Stimulated activated memory B cell treated with anti-CD40 and anti-IgM and Interleukin-4, amounts not matched to agents 10 μg/mL and 1 μg/mL and 100 μg/mL, for 72 hours (primary cell): ENCODE measurements around the gene TCEAL5.
A peak's percentile ranks its signal among the peaks of the same experiment; 100 is the strongest.
"Not testable (repeated sequence)": the region's sequence is repeated elsewhere in the genome, so short reads cannot be mapped to it uniquely, and the experiment has no call there.

Experiments
- ATAC-seq: fragments of 150-1000 bp; cut with Tn5 transposase; 2 replicates; pipeline ENCODE4 v1.10.0; 2021
- H3K27ac Mint-ChIP-seq: one replicate; pipeline ENCODE4 v1.8.0; 2022; ENCODE audit warnings: mild to moderate bottlenecking, mixed read lengths
- H3K27me3 Mint-ChIP-seq: one replicate; pipeline ENCODE4 v1.8.0; 2022; ENCODE audit warnings: mixed read lengths
- H3K36me3 Mint-ChIP-seq: one replicate; pipeline ENCODE4 v1.8.0; 2022; ENCODE audit warnings: mixed read lengths
- H3K4me1 Mint-ChIP-seq: one replicate; pipeline ENCODE4 v1.8.0; 2022; ENCODE audit warnings: mixed read lengths
- H3K4me3 Mint-ChIP-seq: one replicate; pipeline ENCODE4 v1.8.0; 2022; ENCODE audit warnings: mild to moderate bottlenecking, moderate library complexity, mixed read lengths
- H3K9me3 Mint-ChIP-seq: one replicate; pipeline ENCODE4 v1.8.0; 2022; ENCODE audit warnings: mixed read lengths

Gene TCEAL5

GRCh38 chrX:103276581-103277002, at the start of gene TCEAL5:
TSS of gene TCEAL5 (minus strand) at chrX:103276750. CDS start at chrX:103274563, 2,187 bp downstream.
- Mint-ChIP-seq H3K27ac (no peak within 1 kb of the TSS), H3K36me3 (no peaks in the 10 kb centered on the region), H3K4me1 (peaks cover 7% of the 10 kb centered on the region), H3K4me3 (peak within 1 kb of the TSS; percentile 62), H3K9me3 (no peaks in the 10 kb centered on the region), H3K27me3 (peaks cover 45% of the 10 kb centered on the region)
- no peak for ATAC-seq

- Mint-ChIP-seq H3K4me1 (peaks cover 11% of the 10 kb centered on the region), H3K27me3 (no peaks in the 10 kb centered on the region), H3K27ac (no peak overlapping the region), H3K36me3 (no peaks in the 10 kb centered on the region), H3K9me3 (no peaks in the 10 kb centered on the region), H3K4me3 (peak overlapping the region; percentile 83)
- ATAC-seq, result no peak
Observed at GRCh38 chrX:103311399-103311780, 34.8 kb upstream of the TCEAL5 start.

- peak; percentile 99 for ATAC-seq
- H3K4me1 Mint-ChIP-seq, result peaks cover 11% of the 10 kb centered on the region
- peak within 1 kb of the TSS; percentile 42 for H3K27ac Mint-ChIP-seq
Observed at GRCh38 chrX:103310555-103311398, 34.2 kb upstream of the TCEAL5 start, which contains the start of gene BEX2. TSS of gene BEX2 (minus strand) at chrX:103310990. CDS start at chrX:103309976, 1,014 bp downstream.

GRCh38 chrX:103309860-103310554, 33.5 kb upstream of the TCEAL5 start:
- no peaks in the 10 kb centered on the region for H3K9me3 Mint-ChIP-seq
- peak; percentile 34 for ATAC-seq
- no peaks in the 10 kb centered on the region for H3K36me3 Mint-ChIP-seq
- H3K27ac Mint-ChIP-seq, result no peak overlapping the region
- no peaks in the 10 kb centered on the region for H3K27me3 Mint-ChIP-seq
- H3K4me3 Mint-ChIP-seq, result peak overlapping the region; percentile 83
- peaks cover 11% of the 10 kb centered on the region for H3K4me1 Mint-ChIP-seq

More at GRCh38 chrX:103310555-103311398, 34.2 kb upstream of the TCEAL5 start, which contains the start of gene BEX2:
- Mint-ChIP-seq H3K4me3 (peak within 1 kb of the TSS; percentile 83), H3K36me3 (no peaks in the 10 kb centered on the region), H3K27me3 (no peaks in the 10 kb centered on the region), H3K9me3 (no peaks in the 10 kb centered on the region)

- H3K4me1 Mint-ChIP-seq, H3K27me3 Mint-ChIP-seq, ATAC-seq, H3K36me3 Mint-ChIP-seq, H3K4me3 Mint-ChIP-seq, H3K27ac Mint-ChIP-seq, H3K9me3 Mint-ChIP-seq: not testable (repeated sequence)
Observed at GRCh38 chrX:103305666-103306065, 29.1 kb upstream of the TCEAL5 start.

- H3K4me1 Mint-ChIP-seq, result peaks cover 4% of the 10 kb centered on the region
- no peaks in the 10 kb centered on the region for H3K27me3 Mint-ChIP-seq
- no peaks in the 10 kb centered on the region for H3K9me3 Mint-ChIP-seq
- no peak overlapping the region for H3K4me3 Mint-ChIP-seq
- no peak overlapping the region for H3K27ac Mint-ChIP-seq
- no peak for ATAC-seq
- H3K36me3 Mint-ChIP-seq, result no peaks in the 10 kb centered on the region
Observed at GRCh38 chrX:103304705-103305104, 28.2 kb upstream of the TCEAL5 start.

GRCh38 chrX:103293118-103293517, 16.6 kb upstream of the TCEAL5 start:
- ATAC-seq, result no peak
- H3K27ac Mint-ChIP-seq, result no peak overlapping the region

GRCh38 chrX:103279624-103280023, 3.1 kb upstream of the TCEAL5 start:
- no peak overlapping the region for H3K4me3 Mint-ChIP-seq
- no peak overlapping the region for H3K27ac Mint-ChIP-seq
- no peak for ATAC-seq
- no peaks in the 10 kb centered on the region for H3K9me3 Mint-ChIP-seq
- peaks cover 7% of the 10 kb centered on the region for H3K4me1 Mint-ChIP-seq
- no peaks in the 10 kb centered on the region for H3K36me3 Mint-ChIP-seq
- H3K27me3 Mint-ChIP-seq, result peaks cover 36% of the 10 kb centered on the region

More at GRCh38 chrX:103293118-103293517, 16.6 kb upstream of the TCEAL5 start:
- no peaks in the 10 kb centered on the region for H3K9me3 Mint-ChIP-seq
- no peaks in the 10 kb centered on the region for H3K27me3 Mint-ChIP-seq
- H3K4me3 Mint-ChIP-seq, result no peak overlapping the region
- no peaks in the 10 kb centered on the region for H3K4me1 Mint-ChIP-seq
- H3K36me3 Mint-ChIP-seq, result no peaks in the 10 kb centered on the region

- no peak for ATAC-seq
- Mint-ChIP-seq H3K27me3 (peaks cover 39% of the 10 kb centered on the region), H3K9me3 (no peaks in the 10 kb centered on the region), H3K4me3 (no peak overlapping the region), H3K27ac (no peak overlapping the region), H3K36me3 (no peaks in the 10 kb centered on the region), H3K4me1 (peaks cover 7% of the 10 kb centered on the region)
Observed at GRCh38 chrX:103275947-103276567, 493 bp downstream of the TCEAL5 start.

- Mint-ChIP-seq H3K36me3 (no peaks in the 10 kb centered on the region), H3K9me3 (no peaks in the 10 kb centered on the region), H3K4me1 (peaks cover 7% of the 10 kb centered on the region), H3K27me3 (peaks cover 37% of the 10 kb centered on the region), H3K27ac (no peak overlapping the region), H3K4me3 (no peak overlapping the region)
- ATAC-seq, result no peak
Observed at GRCh38 chrX:103274284-103274683, 2.3 kb downstream of the TCEAL5 start.

- H3K36me3 Mint-ChIP-seq, result peaks cover 11% of the 10 kb centered on the region
- H3K4me3 Mint-ChIP-seq, result no peak overlapping the region
- no peak overlapping the region for H3K27ac Mint-ChIP-seq
- H3K27me3 Mint-ChIP-seq, result no peaks in the 10 kb centered on the region
- peaks cover 3% of the 10 kb centered on the region for H3K9me3 Mint-ChIP-seq
- no peak for ATAC-seq
- H3K4me1 Mint-ChIP-seq, result peaks cover 17% of the 10 kb centered on the region
Observed at GRCh38 chrX:103258275-103258674, 18.3 kb downstream of the TCEAL5 start.

GRCh38 chrX:103256651-103257050, 19.9 kb downstream of the TCEAL5 start:
- H3K4me3 Mint-ChIP-seq, result no peak overlapping the region
- peaks cover 11% of the 10 kb centered on the region for H3K36me3 Mint-ChIP-seq
- no peaks in the 10 kb centered on the region for H3K9me3 Mint-ChIP-seq
- no peaks in the 10 kb centered on the region for H3K27me3 Mint-ChIP-seq
- H3K27ac Mint-ChIP-seq, result no peak overlapping the region
- ATAC-seq, result no peak
- H3K4me1 Mint-ChIP-seq, result peaks cover 17% of the 10 kb centered on the region

GRCh38 chrX:103254921-103255493, 21.5 kb downstream of the TCEAL5 start, which contains the start of gene TCEAL8:
TSS of gene TCEAL8 (minus strand) at chrX:103255155. CDS start at chrX:103253979, 1,176 bp downstream.
- Mint-ChIP-seq H3K9me3 (no peaks in the 10 kb centered on the region), H3K27me3 (no peaks in the 10 kb centered on the region), H3K4me1 (peaks cover 17% of the 10 kb centered on the region), H3K27ac (peak within 1 kb of the TSS; percentile 87), H3K4me3 (peak within 1 kb of the TSS; percentile 87), H3K36me3 (peaks cover 11% of the 10 kb centered on the region)
- peak; percentile 83 for ATAC-seq

- peak overlapping the region; percentile 87 for H3K27ac Mint-ChIP-seq
- H3K9me3 Mint-ChIP-seq, result no peaks in the 10 kb centered on the region
- peak overlapping the region; percentile 87 for H3K4me3 Mint-ChIP-seq
- H3K36me3 Mint-ChIP-seq, result peaks cover 11% of the 10 kb centered on the region
- H3K27me3 Mint-ChIP-seq, result no peaks in the 10 kb centered on the region
- peak; percentile 64 for ATAC-seq
- H3K4me1 Mint-ChIP-seq, result peaks cover 17% of the 10 kb centered on the region
Observed at GRCh38 chrX:103254171-103254824, 22.3 kb downstream of the TCEAL5 start.
